Ishikawa (cell line): Measurements from ENCODE around the gene TOMM20.

Source experiments
- CEBPB ChIP-seq: IDR thresholded peaks from 2 replicates; pipeline ENCODE4 v1.6.1; 2012
- CREB1 ChIP-seq: IDR thresholded peaks from 2 replicates; pipeline ENCODE4 v1.6.1; 2012; ENCODE audit warnings: low read depth
- EGR1 ChIP-seq: IDR thresholded peaks from 2 replicates; pipeline ENCODE4 v1.6.1; 2012
- EP300 ChIP-seq: IDR thresholded peaks from 2 replicates; pipeline ENCODE4 v1.6.1; 2012; ENCODE audit warnings: borderline replicate concordance
- FOXM1 ChIP-seq: IDR thresholded peaks from 2 replicates; pipeline ENCODE4 v1.6.1; 2012; ENCODE audit warnings: low read depth, borderline replicate concordance
- NFIC ChIP-seq: IDR thresholded peaks from 2 replicates; pipeline ENCODE4 v1.6.1; 2012
- RAD21 ChIP-seq: IDR thresholded peaks from 2 replicates; pipeline ENCODE4 v1.6.1; 2012; ENCODE audit warnings: low read depth
- TAF1 ChIP-seq: IDR thresholded peaks from 2 replicates; pipeline ENCODE4 v1.6.1; 2012; ENCODE audit warnings: low read depth, mild to moderate bottlenecking
- TCF12 ChIP-seq: IDR thresholded peaks from 2 replicates; pipeline ENCODE4 v1.6.1; 2012; ENCODE audit warnings: low read depth
- TEAD4 ChIP-seq: IDR thresholded peaks from 2 replicates; pipeline ENCODE4 v1.6.1; 2012
- YY1 ChIP-seq: IDR thresholded peaks from 2 replicates; pipeline ENCODE4 v1.6.1; 2012; ENCODE audit warnings: low read depth
- ZBTB7A ChIP-seq: IDR thresholded peaks from 2 replicates; pipeline ENCODE4 v1.6.1; 2012; ENCODE audit warnings: low read depth
- TF ChIP-seq, protein P1 (sequence below): IDR thresholded peaks from 2 replicates; pipeline ENCODE4 v1.6.1; 2012
- TF ChIP-seq, protein P2 (sequence below): IDR thresholded peaks from 2 replicates; pipeline ENCODE4 v1.6.1; 2012
- TF ChIP-seq, protein P3 (sequence below): IDR thresholded peaks from 2 replicates; pipeline ENCODE4 v1.6.1; 2012; ENCODE audit warnings: low read depth, mild to moderate bottlenecking

The TOMM20 gene

DNA sequence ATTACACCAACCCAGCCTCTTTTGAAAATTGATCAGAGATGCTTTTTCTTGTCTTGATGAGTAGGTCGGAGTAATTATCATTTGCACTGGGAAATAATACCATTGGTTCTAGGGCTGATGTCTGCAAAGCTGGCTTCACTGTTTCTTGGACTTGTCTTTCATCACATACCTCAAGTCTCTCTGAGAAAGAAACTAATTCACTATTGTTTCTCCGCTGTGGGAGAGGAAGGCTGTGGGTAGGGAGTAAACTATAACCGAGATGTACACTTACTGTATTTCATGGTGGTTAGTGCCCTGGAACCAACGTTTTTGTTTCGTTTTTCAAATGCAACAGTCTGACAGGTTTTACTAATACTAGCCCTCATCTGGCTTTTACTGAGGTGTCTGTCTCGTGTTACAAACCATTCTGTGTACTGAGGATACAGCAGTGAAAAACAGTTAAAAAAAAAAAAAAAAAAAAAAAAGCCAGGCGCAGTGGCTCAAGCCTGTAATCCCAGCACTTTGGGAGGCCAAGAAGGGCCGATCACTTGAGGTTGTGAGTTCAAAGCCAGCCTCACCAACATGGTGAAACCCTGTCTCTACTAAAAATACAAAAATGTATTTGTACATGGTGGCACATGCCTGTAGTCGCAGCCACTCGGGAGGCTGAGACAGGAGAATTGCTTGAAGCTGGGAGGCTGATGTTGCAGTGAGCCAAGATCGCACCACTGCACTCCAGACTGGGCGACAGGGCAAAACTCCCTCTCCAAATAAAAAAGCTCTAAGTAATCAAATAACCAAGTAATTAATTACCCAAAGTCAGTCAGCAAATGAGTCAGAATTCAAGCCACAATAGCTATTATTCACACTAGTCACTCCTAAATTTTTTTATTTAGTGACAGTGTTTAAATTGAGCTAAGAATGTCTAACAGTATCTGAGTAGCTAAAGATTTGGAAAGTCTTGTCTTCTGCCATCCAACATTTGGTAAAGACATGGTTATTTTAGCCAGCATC, 23.3 kb downstream of the TOMM20 start:
- TF ChIP-seq NFIC, result no peak
- no peak for TF ChIP-seq TEAD4
- no peak for TF ChIP-seq TAF1
- no peak for TF ChIP-seq CEBPB
- no peak for TF ChIP-seq YY1
- TF ChIP-seq CREB1, result no peak
- TF ChIP-seq EGR1, result no peak
- TF ChIP-seq, protein P1, sequence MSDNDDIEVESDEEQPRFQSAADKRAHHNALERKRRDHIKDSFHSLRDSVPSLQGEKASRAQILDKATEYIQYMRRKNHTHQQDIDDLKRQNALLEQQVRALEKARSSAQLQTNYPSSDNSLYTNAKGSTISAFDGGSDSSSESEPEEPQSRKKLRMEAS, result no peak
- TF ChIP-seq ZBTB7A, result no peak
- TF ChIP-seq, protein P2, sequence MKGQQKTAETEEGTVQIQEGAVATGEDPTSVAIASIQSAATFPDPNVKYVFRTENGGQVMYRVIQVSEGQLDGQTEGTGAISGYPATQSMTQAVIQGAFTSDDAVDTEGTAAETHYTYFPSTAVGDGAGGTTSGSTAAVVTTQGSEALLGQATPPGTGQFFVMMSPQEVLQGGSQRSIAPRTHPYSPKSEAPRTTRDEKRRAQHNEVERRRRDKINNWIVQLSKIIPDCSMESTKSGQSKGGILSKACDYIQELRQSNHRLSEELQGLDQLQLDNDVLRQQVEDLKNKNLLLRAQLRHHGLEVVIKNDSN, result no peak
- TF ChIP-seq EP300, result no peak
- TF ChIP-seq TCF12, result no peak

DNA sequence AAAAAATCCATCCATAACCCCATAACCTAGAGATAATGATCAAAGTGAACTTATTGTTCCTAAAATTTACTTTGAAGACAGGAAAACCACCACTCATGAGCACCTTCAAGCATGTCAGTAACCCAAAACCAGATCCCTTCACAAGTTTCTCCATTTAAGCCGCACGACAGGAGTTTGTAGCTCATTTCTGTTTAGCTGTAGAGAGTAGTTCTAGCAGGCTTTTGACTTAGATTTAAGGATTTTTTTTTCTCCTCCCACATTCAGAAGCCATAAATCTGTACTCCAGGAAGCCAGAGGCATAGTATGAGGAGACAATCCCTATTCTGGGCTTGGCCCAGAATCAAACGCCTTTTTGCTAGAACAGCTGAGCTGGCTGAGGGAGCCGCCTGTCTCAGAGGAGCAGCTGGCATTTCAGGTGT, 25.6 kb downstream of the TOMM20 start:
- TF ChIP-seq, protein P2, result no peak
- no peak for TF ChIP-seq FOXM1
- no peak for TF ChIP-seq TAF1
- TF ChIP-seq EP300, result no peak
- no peak for TF ChIP-seq YY1
- TF ChIP-seq, protein P3, sequence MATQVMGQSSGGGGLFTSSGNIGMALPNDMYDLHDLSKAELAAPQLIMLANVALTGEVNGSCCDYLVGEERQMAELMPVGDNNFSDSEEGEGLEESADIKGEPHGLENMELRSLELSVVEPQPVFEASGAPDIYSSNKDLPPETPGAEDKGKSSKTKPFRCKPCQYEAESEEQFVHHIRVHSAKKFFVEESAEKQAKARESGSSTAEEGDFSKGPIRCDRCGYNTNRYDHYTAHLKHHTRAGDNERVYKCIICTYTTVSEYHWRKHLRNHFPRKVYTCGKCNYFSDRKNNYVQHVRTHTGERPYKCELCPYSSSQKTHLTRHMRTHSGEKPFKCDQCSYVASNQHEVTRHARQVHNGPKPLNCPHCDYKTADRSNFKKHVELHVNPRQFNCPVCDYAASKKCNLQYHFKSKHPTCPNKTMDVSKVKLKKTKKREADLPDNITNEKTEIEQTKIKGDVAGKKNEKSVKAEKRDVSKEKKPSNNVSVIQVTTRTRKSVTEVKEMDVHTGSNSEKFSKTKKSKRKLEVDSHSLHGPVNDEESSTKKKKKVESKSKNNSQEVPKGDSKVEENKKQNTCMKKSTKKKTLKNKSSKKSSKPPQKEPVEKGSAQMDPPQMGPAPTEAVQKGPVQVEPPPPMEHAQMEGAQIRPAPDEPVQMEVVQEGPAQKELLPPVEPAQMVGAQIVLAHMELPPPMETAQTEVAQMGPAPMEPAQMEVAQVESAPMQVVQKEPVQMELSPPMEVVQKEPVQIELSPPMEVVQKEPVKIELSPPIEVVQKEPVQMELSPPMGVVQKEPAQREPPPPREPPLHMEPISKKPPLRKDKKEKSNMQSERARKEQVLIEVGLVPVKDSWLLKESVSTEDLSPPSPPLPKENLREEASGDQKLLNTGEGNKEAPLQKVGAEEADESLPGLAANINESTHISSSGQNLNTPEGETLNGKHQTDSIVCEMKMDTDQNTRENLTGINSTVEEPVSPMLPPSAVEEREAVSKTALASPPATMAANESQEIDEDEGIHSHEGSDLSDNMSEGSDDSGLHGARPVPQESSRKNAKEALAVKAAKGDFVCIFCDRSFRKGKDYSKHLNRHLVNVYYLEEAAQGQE, result no peak
- TF ChIP-seq RAD21, result no peak
- TF ChIP-seq, protein P1, result no peak
- no peak for TF ChIP-seq CREB1
- TF ChIP-seq TCF12, result no peak

DNA sequence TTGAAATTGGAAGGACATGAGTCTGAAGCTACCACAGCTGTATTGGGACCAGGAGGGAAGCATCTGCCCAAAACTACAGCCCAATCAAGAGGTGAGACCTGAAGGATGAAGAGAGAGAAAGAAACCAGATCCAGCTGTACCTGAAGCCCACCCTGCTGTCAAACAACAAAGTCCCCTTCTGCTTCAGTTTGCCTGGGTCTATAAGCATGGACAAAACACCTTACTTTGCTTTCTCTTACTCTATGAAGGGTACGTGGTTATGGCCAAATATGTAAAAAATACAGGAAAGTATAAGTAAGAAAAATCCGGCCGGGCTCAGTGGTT, 26.4 kb downstream of the TOMM20 start:
- TF ChIP-seq, protein P2, result no peak
- TF ChIP-seq TAF1 (no peak), CEBPB (no peak), TCF12 (no peak), FOXM1 (no peak), RAD21 (no peak), NFIC (no peak), EP300 (no peak), ZBTB7A (no peak), CREB1 (no peak), EGR1 (no peak), YY1 (no peak), TEAD4 (no peak)
- TF ChIP-seq, protein P1, result no peak
- TF ChIP-seq, protein P3, result no peak

DNA sequence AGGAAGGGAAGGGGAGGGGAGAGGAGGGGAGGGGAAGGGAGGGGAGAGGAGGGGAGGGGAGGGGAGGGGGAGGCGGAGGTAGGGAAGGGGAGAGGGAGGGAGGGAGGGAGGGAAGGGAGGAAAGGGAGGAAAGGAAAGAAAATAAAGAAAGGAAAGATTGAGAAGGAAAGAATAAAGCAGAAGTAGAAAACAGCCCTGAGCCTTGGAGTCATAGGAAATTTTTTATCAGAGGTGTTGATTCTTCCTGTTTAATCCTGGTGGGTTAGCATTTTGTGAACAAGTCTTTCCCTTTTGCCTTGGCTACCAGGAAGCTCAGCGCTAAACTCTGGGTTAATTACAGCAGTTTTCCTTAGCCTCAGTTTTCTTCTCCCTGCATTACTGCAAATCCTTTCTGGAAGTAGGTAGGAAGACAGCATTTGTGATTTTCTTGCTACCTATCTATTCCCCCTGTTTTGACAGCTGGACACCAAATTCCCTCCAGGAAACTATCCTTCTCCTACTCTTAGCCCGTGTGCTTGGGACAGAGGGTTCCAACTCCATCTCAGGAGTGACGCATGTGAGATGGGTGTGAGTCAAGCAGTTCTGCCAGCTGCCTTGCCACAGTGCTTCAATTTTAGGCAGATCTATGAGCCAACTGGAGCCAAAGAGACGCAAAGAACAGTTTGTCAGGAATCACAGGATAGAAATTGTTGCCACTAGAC, 26.9 kb downstream of the TOMM20 start:
- TF ChIP-seq TEAD4 (no peak), FOXM1 (no peak), TAF1 (no peak)

DNA sequence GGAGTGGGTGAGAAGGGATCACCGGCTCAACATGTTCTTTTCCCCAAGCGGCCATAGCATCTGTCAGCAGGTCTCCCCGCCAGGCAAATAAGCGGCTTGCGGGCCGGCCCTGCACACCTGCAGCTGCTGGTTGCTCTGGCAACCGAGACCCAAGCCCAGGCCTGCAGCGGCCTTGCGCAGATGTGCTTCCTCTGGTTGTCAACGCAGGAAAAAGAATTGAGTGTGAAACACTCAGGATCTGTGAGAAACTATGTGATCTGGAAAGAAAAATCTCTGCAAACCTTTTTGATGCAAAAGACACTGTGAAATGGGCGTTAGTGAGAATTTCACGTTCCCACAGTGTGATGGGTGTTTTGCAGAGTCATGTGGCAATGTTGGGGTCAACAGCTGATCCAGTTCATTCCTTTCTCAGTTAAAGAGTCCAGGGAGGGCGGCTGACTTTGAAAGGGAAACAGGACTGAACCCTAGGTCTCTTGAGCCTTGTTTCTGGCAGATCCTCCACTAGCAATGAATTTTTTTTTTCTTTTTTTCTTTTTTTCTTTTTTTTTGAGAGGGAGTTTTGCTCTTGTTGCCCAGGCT, 28.4 kb downstream of the TOMM20 start:
- TF ChIP-seq FOXM1, result no peak
- TF ChIP-seq TCF12, result no peak
- TF ChIP-seq, protein P2, result no peak
- TF ChIP-seq TAF1, result no peak
- no peak for TF ChIP-seq RAD21
- TF ChIP-seq EP300, result no peak
- TF ChIP-seq, protein P3, result no peak
- no peak for TF ChIP-seq ZBTB7A
